HepG2 (cell line): Measurements from ENCODE around the gene FOSL2. TPM values are rescaled to one million over a fixed set of nuclear protein-coding genes. Genes with fewer than 3 reads are reported as not detected.

ENCODE experiments used
- AHDC1 ChIP-seq: sonication (generic); formaldehyde crosslinking; IDR thresholded peaks from 2 replicates; pipeline ENCODE4 v1.5.1; 2020; ENCODE audit warnings: mild to moderate bottlenecking, missing genetic modification reagents, borderline replicate concordance
- CHD2 ChIP-seq: IDR thresholded peaks from 2 replicates; pipeline ENCODE4 v1.6.1; 2011; ENCODE audit warnings: low read depth, low read length, improper control_type of control experiment
- EEA1 ChIP-seq: sonication (generic); formaldehyde crosslinking; IDR thresholded peaks from 2 replicates; pipeline ENCODE4 v1.5.1; 2020; ENCODE audit warnings: mild to moderate bottlenecking, missing genetic modification reagents, borderline replicate concordance
- HNRNPUL1 ChIP-seq: fragments of 200-400 bp; formaldehyde crosslinking; IDR thresholded peaks from 2 replicates; pipeline ENCODE4 v1.6.1; 2017; ENCODE audit warnings: low read depth, mild to moderate bottlenecking, low read length, moderate library complexity
- IRX3 ChIP-seq: sonication (generic); formaldehyde crosslinking; IDR thresholded peaks from 2 replicates; pipeline ENCODE4 v1.8.1; 2023; ENCODE audit warnings: mild to moderate bottlenecking, low read depth, missing genetic modification reagents, borderline replicate concordance
- MAZ ChIP-seq, 2 experiments: sonication (generic) in 1 of 2; formaldehyde crosslinking in 1 of 2; IDR thresholded peaks; 2 replicates each; pipeline versions ENCODE4 v1.5.0 to v1.6.1; 2012 to 2020; ENCODE audit warnings: low read depth in 2 of 2, mild to moderate bottlenecking in 2 of 2, borderline replicate concordance in 1 of 2, improper control_type of control experiment in 1 of 2, low read length in 1 of 2, missing genetic modification reagents in 1 of 2, moderate library complexity in 1 of 2
- ZFP36L2 ChIP-seq: sonication (generic); formaldehyde crosslinking; IDR thresholded peaks from 2 replicates; pipeline ENCODE4 v1.4.0; 2020; ENCODE audit warnings: missing genetic modification reagents
- ZMYM3 ChIP-seq: sonication (generic); formaldehyde crosslinking; IDR thresholded peaks from 2 replicates; pipeline ENCODE4 v1.5.1; 2020; ENCODE audit warnings: mild to moderate bottlenecking, missing genetic modification reagents
- ZNF225 ChIP-seq: sonication (generic); formaldehyde crosslinking; IDR thresholded peaks from 2 replicates; pipeline ENCODE4 v1.4.0; 2020; ENCODE audit warnings: mild to moderate bottlenecking, missing genetic modification reagents
- ZNF292 ChIP-seq: sonication (generic); formaldehyde crosslinking; IDR thresholded peaks from 2 replicates; pipeline ENCODE4 v1.8.1; 2022; ENCODE audit warnings: mild to moderate bottlenecking, low read depth, missing genetic modification reagents, borderline replicate concordance
- ZNF33B ChIP-seq: sonication (generic); formaldehyde crosslinking; IDR thresholded peaks from 2 replicates; pipeline ENCODE4 v1.5.1; 2020; ENCODE audit warnings: mild to moderate bottlenecking, missing genetic modification reagents
- ZNF496 ChIP-seq: sonication (generic); formaldehyde crosslinking; IDR thresholded peaks from 2 replicates; pipeline ENCODE4 v1.8.1; 2023; ENCODE audit warnings: mild to moderate bottlenecking, moderate library complexity, missing genetic modification reagents; ENCODE audit not compliant: insufficient replicate concordance
- ZNF503 ChIP-seq: sonication (generic); formaldehyde crosslinking; IDR thresholded peaks from 2 replicates; pipeline ENCODE4 v1.4.0; 2020; ENCODE audit warnings: missing genetic modification reagents
- ZNF570 ChIP-seq: sonication (generic); formaldehyde crosslinking; IDR thresholded peaks from 2 replicates; pipeline ENCODE4 v1.4.0; 2020; ENCODE audit warnings: mild to moderate bottlenecking, missing genetic modification reagents, borderline replicate concordance
- polyA plus RNA-seq, 8 experiments: library from polyadenylated mRNA; depleted of rRNA in 3 of 8; stranded (reverse) in 7 of 8; unstranded in 1 of 8; fragments of >200 nt; fragmentation: Illumina TruSeq in 4 of 8; extraction: Trizol in 4 of 8; gene quantifications; 2 replicates each; pipeline versions ENCODE4 v1.2.1 to v1.2.3, GENCODE V29; 2011 to 2016; ENCODE audit warnings: low read depth in 4 of 8, missing spikeins in 1 of 8, mixed read lengths in 1 of 8; ENCODE audit not compliant: insufficient read depth in 1 of 8
- total RNA-seq, 5 experiments: library from RNA; depleted of rRNA; stranded (reverse); fragments of >200 nt; fragmentation: Illumina TruSeq; extraction: Trizol; gene quantifications; 2 replicates each; pipeline ENCODE4 v1.2.3, GENCODE V29; 2016; ENCODE audit warnings: low read depth in 1 of 5

Gene FOSL2
- total and polyA plus RNA-seq, 2 of the 13 experiments (the other 11 are each of a cell fraction or from before 2014, with no cell fraction given) = 3.4 to 18.1 TPM

- TF ChIP-seq AHDC1 (CRISPR knock-in tag) (no peak), ZFP36L2 (CRISPR knock-in tag) (no peak), ZMYM3 (no peak), ZNF496 (CRISPR knock-in tag) (no peak), HNRNPUL1 (no peak), ZNF570 (CRISPR knock-in tag) (no peak), ZNF503 (CRISPR knock-in tag) (no peak), IRX3 (CRISPR knock-in tag) (no peak), EEA1 (CRISPR knock-in tag) (no peak), MAZ (IDR thresholded peaks at IDR 0.05; ENCODE audit: borderline replicate concordance, low read depth, low read length) (no peak), MAZ (CRISPR knock-in tag; IDR thresholded peaks at IDR 0.05; ENCODE audit: low read depth) (no peak), ZNF33B (CRISPR knock-in tag) (no peak), ZNF225 (CRISPR knock-in tag) (no peak), ZNF292 (CRISPR knock-in tag) (no peak), CHD2 (no peak)
Measured at GRCh38 chr2:28347596-28347995, 45.1 kb upstream of the FOSL2 start (continued).
